ENCODE measurements around the gene LCLAT1.
A peak's percentile ranks its signal among the peaks of the same experiment; 100 is the strongest.

The LCLAT1 gene

GRCh38 chr2:30670453-30670852 is 223.4 kb downstream of the LCLAT1 start:
- no peak for DNase-seq (ENCODE audit: low read depth)

- no peak for DNase-seq (ENCODE audit: low read depth)
Observed at GRCh38 chr2:30673127-30673526, 226.1 kb downstream of the LCLAT1 start.

- DNase-seq (ENCODE audit: low read depth): peak; percentile 32
Observed at GRCh38 chr2:30675758-30676157, 228.7 kb downstream of the LCLAT1 start.

- DNase-seq (ENCODE audit: low read depth): no peak
Observed at GRCh38 chr2:30677231-30677630, 230.2 kb downstream of the LCLAT1 start.

GRCh38 chr2:30677861-30678385 is 230.9 kb downstream of the LCLAT1 start:
- no peak for DNase-seq (ENCODE audit: low read depth)

GRCh38 chr2:30678410-30679137 is 231.5 kb downstream of the LCLAT1 start:
- no peak for DNase-seq (ENCODE audit: low read depth)

- DNase-seq (ENCODE audit: low read depth): no peak
Observed at GRCh38 chr2:30679426-30680088, 232.5 kb downstream of the LCLAT1 start.

- no peak for DNase-seq (ENCODE audit: low read depth)
Observed at GRCh38 chr2:30680121-30680520, 233.1 kb downstream of the LCLAT1 start.

GRCh38 chr2:30681022-30681421 is 234.0 kb downstream of the LCLAT1 start:
- no peak for DNase-seq (ENCODE audit: low read depth)

GRCh38 chr2:30683236-30683956 is 236.3 kb downstream of the LCLAT1 start:
- no peak for DNase-seq (ENCODE audit: low read depth)

GRCh38 chr2:30684026-30684425 is 237.0 kb downstream of the LCLAT1 start:
- no peak for DNase-seq (ENCODE audit: low read depth)

GRCh38 chr2:30684516-30684915 is 237.5 kb downstream of the LCLAT1 start:
- no peak for DNase-seq (ENCODE audit: low read depth)

GRCh38 chr2:30684996-30685395 is 237.9 kb downstream of the LCLAT1 start:
- no peak for DNase-seq (ENCODE audit: low read depth)

- peak; percentile 19 for DNase-seq (ENCODE audit: low read depth)
Observed at GRCh38 chr2:30686000-30686399, 239.0 kb downstream of the LCLAT1 start.

- no peak for DNase-seq (ENCODE audit: low read depth)
Observed at GRCh38 chr2:30686669-30687068, 239.6 kb downstream of the LCLAT1 start.

GRCh38 chr2:30688956-30689401 is 241.9 kb downstream of the LCLAT1 start:
- no peak for DNase-seq (ENCODE audit: low read depth)

GRCh38 chr2:30689496-30690125 is 242.6 kb downstream of the LCLAT1 start:
- no peak for DNase-seq (ENCODE audit: low read depth)

GRCh38 chr2:30690126-30690561 is 243.1 kb downstream of the LCLAT1 start:
- DNase-seq (ENCODE audit: low read depth): no peak

GRCh38 chr2:30691091-30691947 is 244.3 kb downstream of the LCLAT1 start:
- no peak for DNase-seq (ENCODE audit: low read depth)

GRCh38 chr2:30691948-30692828 is 245.1 kb downstream of the LCLAT1 start:
- DNase-seq (ENCODE audit: low read depth): peak; percentile 42

All from ELR (cell line).